ENCODE measurements around the gene SLC9A1.

DNA sequence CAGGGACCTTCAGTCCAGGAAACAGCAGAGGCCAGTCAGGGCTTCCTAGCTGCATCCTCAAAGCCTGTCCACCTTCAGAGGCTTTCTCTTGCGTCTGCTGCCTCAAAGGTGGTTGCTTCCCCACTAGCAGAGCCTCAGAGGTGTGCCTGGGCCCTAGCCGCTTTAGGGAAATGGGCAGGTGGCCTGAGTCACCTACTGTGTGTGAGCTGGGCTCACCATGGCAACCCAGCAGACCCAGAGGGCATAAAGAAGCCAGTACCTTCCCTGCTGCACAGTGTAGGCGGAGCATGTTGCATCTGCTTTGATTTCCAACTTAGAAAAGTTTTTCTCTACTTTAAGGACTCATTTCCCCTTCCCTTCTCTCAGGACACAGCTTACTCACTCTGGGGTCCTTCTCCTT is 12.5 kb downstream of the SLC9A1 start:
- TF ChIP-seq, protein P1, sequence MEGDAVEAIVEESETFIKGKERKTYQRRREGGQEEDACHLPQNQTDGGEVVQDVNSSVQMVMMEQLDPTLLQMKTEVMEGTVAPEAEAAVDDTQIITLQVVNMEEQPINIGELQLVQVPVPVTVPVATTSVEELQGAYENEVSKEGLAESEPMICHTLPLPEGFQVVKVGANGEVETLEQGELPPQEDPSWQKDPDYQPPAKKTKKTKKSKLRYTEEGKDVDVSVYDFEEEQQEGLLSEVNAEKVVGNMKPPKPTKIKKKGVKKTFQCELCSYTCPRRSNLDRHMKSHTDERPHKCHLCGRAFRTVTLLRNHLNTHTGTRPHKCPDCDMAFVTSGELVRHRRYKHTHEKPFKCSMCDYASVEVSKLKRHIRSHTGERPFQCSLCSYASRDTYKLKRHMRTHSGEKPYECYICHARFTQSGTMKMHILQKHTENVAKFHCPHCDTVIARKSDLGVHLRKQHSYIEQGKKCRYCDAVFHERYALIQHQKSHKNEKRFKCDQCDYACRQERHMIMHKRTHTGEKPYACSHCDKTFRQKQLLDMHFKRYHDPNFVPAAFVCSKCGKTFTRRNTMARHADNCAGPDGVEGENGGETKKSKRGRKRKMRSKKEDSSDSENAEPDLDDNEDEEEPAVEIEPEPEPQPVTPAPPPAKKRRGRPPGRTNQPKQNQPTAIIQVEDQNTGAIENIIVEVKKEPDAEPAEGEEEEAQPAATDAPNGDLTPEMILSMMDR (IDR thresholded peaks at IDR 0.05), result no peak
- TF ChIP-seq ZFX (IDR thresholded peaks at IDR 0.05; ENCODE audit: borderline replicate concordance), result no peak
